GM19193 (cell line): ENCODE results near the gene DMRT2.

Experiments used
- POLR2A ChIP-seq: IDR thresholded peaks from 4 replicates; pipeline ENCODE4 v1.6.1; 2011; ENCODE audit not compliant: insufficient read depth, insufficient read length; ENCODE audit errors: extremely low read depth

Gene DMRT2

GRCh38 chr9:1050125-1050895, at the start of gene DMRT2:
Gene DMRT2 (plus strand): TSS chr9:1050357. CDS start chr9:1051614, 1,257 bp downstream.
- TF ChIP-seq POLR2A, result no peak

GRCh38 chr9:1001838-1002237, 48.3 kb upstream of the DMRT2 start:
- TF ChIP-seq POLR2A, result no peak

- TF ChIP-seq POLR2A, result no peak
These were observed 47.5 kb upstream of the DMRT2 start for GRCh38 chr9:1002678-1003077.

- TF ChIP-seq POLR2A, result no peak
These were observed 45.0 kb upstream of the DMRT2 start for GRCh38 chr9:1005043-1005667.

- TF ChIP-seq POLR2A, result no peak
These were observed 42.8 kb upstream of the DMRT2 start for GRCh38 chr9:1007312-1007711.

GRCh38 chr9:1008216-1008615, 41.9 kb upstream of the DMRT2 start:
- no peak for TF ChIP-seq POLR2A

GRCh38 chr9:1009101-1009707, 41.0 kb upstream of the DMRT2 start:
- no peak for TF ChIP-seq POLR2A

GRCh38 chr9:1013021-1013420, 37.1 kb upstream of the DMRT2 start:
- no peak for TF ChIP-seq POLR2A

GRCh38 chr9:1014225-1014624, 35.9 kb upstream of the DMRT2 start:
- no peak for TF ChIP-seq POLR2A

- TF ChIP-seq POLR2A, result no peak
These were observed 35.5 kb upstream of the DMRT2 start for GRCh38 chr9:1014640-1015039.

- no peak for TF ChIP-seq POLR2A
These were observed 32.0 kb upstream of the DMRT2 start for GRCh38 chr9:1018121-1018520.

GRCh38 chr9:1024112-1024511, 26.0 kb upstream of the DMRT2 start:
- TF ChIP-seq POLR2A, result no peak

GRCh38 chr9:1025131-1025530, 25.0 kb upstream of the DMRT2 start:
- no peak for TF ChIP-seq POLR2A

- no peak for TF ChIP-seq POLR2A
These were observed 23.9 kb upstream of the DMRT2 start for GRCh38 chr9:1026219-1026618.

GRCh38 chr9:1028501-1029190, 21.5 kb upstream of the DMRT2 start:
- TF ChIP-seq POLR2A, result no peak

- TF ChIP-seq POLR2A, result no peak
These were observed 18.1 kb upstream of the DMRT2 start for GRCh38 chr9:1031951-1032601.

GRCh38 chr9:1034271-1034670, 15.9 kb upstream of the DMRT2 start:
- TF ChIP-seq POLR2A, result no peak
